Adrenal gland (tissue), 12 donors: ENCODE results near the gene ARHGAP18. TPM values are rescaled to one million over a fixed set of nuclear protein-coding genes. Genes with fewer than 3 reads are reported as not detected.

Experiments
- DNase-seq, 7 donors: peaks; one replicate each; pipeline ENCODE4 v3.0.0-alpha.2; 2019 to 2020
- H3K27ac ChIP-seq, 5 donors: fragments of 200-600 bp; sonication (generic) in 4 of 5; 1 replicate in 3 of 5; 2 replicates in 2 of 5; pipeline versions ENCODE4 v1.5.1 to v1.8.0; 2016 to 2020; ENCODE audit warnings: mild to moderate bottlenecking in 1 of 5
- H3K27me3 ChIP-seq: fragments of 200-600 bp; 2 replicates; pipeline ENCODE4 v1.8.0; 2021
- H3K36me3 ChIP-seq, 2 donors: fragments of 200-600 bp; replicated peaks in 1 of 2; 1 replicate in 1 of 2; 2 replicates in 1 of 2; pipeline versions ENCODE4 v1.5.1 to v1.8.0; 2018 to 2022
- H3K4me1 ChIP-seq, 2 donors: fragments of 200-600 bp; replicated peaks in 1 of 2; 1 replicate in 1 of 2; 2 replicates in 1 of 2; pipeline versions ENCODE4 v1.5.1 to v1.8.0; 2018 to 2021
- H3K4me3 ChIP-seq, 4 donors: fragments of 200-600 bp; sonication (generic) in 3 of 4; one replicate each; pipeline ENCODE4 v1.5.1; 2016 to 2018
- H3K9me3 ChIP-seq, 3 donors: fragments of 200-600 bp; sonication (generic) in 1 of 3; replicated peaks in 1 of 3; 1 replicate in 2 of 3; 2 replicates in 1 of 3; pipeline versions ENCODE4 v1.5.1 to v1.8.0; 2016 to 2021
- CTCF ChIP-seq, 6 experiments: fragments of 450-650 bp in 4 of 6; fragments of 200-600 bp in 2 of 6; sonication (generic) in 1 of 6; IDR thresholded peaks; 1 replicate in 5 of 6; 2 replicates in 1 of 6; pipeline versions ENCODE4 v1.5.1 to v1.8.0; 2016 to 2021; ENCODE audit warnings: antibody characterized with exemption in 6 of 6, mild to moderate bottlenecking in 2 of 6, moderate library complexity in 1 of 6
- POLR2A ChIP-seq, 2 donors: fragments of 450-650 bp; IDR thresholded peaks; one replicate each; pipeline ENCODE4 v1.6.1; 2017; ENCODE audit warnings: antibody characterized with exemption in 2 of 2, mild to moderate bottlenecking in 2 of 2, moderate library complexity in 1 of 2
- WGBS, 4 donors: extraction: QIAGEN DNeasy Blood & Tissue Kit in 2 of 4; methylation state at CpG; one replicate each; pipeline versions ENCODE4 v1.1.5 to v1.1.7; 2013 to 2017; 5-methylcytosine and 5-hydroxymethylcytosine counted together
- intact Hi-C, 2 donors: fragments of 100-400 bp; cut with DNase I; formaldehyde crosslinking; loops; one replicate each; pipeline versions ENCODE4 v1.14.1 to v1.15.0; 2022 to 2023
- polyA plus RNA-seq, 3 donors: library from polyadenylated mRNA; stranded (reverse); fragments of 200-250 nt in 2 of 3; fragments of 350-450 nt in 1 of 3; fragmentation: Illumina TruSeq in 1 of 3; extraction: RNeasy Lipid Tissue Mini Kit (QIAGEN cat#74804) in 1 of 3; gene quantifications; one replicate each; pipeline ENCODE4 v1.2.3, GENCODE V29; 2013 to 2014
- total RNA-seq, 9 donors: library from RNA; depleted of rRNA in 4 of 9; stranded (reverse); fragments of >200 nt in 4 of 9; fragments of 120-200 nt in 1 of 9; fragmentation: NEBNext Ultra II Directional in 1 of 9; extraction: Animal tissue kit (Norgen Biotek cat#: 25700) in 1 of 9; gene quantifications; one replicate each; pipeline versions ENCODE4 v1.1.0 to v1.2.4, GENCODE V29; 2013 to 2023
- donor health status: healthy with polysubstance abuse.
- donor health status: Bipolar disorder and iron deficiency.
- donor health status: DM: yes; HTN: yes; CAD: no.
- donor health status: DM: no; HTN: no; CAD: no.
- donor health status: DM: no; HTN: no; CAD: no.
- donor health status: DM: yes; HTN: yes; CAD: no.

ARHGAP18 gene
- total and polyA plus RNA-seq, 12 donors: 22.0 to 101 (median 75.8) TPM

- WGBS, 4 donors: 47 to 48% (median 48%) methylated on average over 6 of the region's 6 CpGs
- intact Hi-C loops: loop anchor here (10.0 kb wide), 2 partner anchors 176 to 426 kb away; no protein-coding TSS in a partner anchor
- Histone ChIP-seq H3K27ac (no peak overlapping the region), H3K9me3 (no peaks in the 10 kb centered on the region), H3K4me3 (no peak overlapping the region), H3K27me3 (no peaks in the 10 kb centered on the region), H3K4me1 (no peaks in the 10 kb centered on the region), H3K36me3 (no peaks in the 10 kb centered on the region)
- no peak for DNase-seq
- TF ChIP-seq CTCF (IDR thresholded peaks at IDR 0.05): peak; percentile 66 to 97 (median 88)
- no peak for TF ChIP-seq POLR2A (IDR thresholded peaks at IDR 0.05)
Observed at GRCh38 chr6:129598244-129599187, 111.5 kb downstream of the ARHGAP18 start.

- 82 to 91% (median 88%) methylated on average over 5 of the region's 5 CpGs for WGBS, 4 donors
- intact Hi-C loops: loop anchor here (2.0 to 10.0 kb wide), 3 partner anchors 134 to 428 kb away; no protein-coding TSS in a partner anchor
- H3K27me3 ChIP-seq: no peaks in the 10 kb centered on the region
- H3K9me3 ChIP-seq: no peaks in the 10 kb centered on the region
- H3K27ac ChIP-seq: no peak overlapping the region
- no peaks in the 10 kb centered on the region for H3K4me1 ChIP-seq
- no peak overlapping the region for H3K4me3 ChIP-seq
- H3K36me3 ChIP-seq: no peaks in the 10 kb centered on the region
- TF ChIP-seq CTCF (IDR thresholded peaks at IDR 0.05) (no peak), POLR2A (IDR thresholded peaks at IDR 0.05) (no peak)
- DNase-seq: no peak
Observed at GRCh38 chr6:129597023-129597713, 112.8 kb downstream of the ARHGAP18 start.

GRCh38 chr6:129596522-129596921 is 113.5 kb downstream of the ARHGAP18 start:
- H3K4me3 ChIP-seq: no peak overlapping the region
- no peaks in the 10 kb centered on the region for H3K4me1 ChIP-seq
- no peaks in the 10 kb centered on the region for H3K27me3 ChIP-seq
- 88 to 92% (median 91%) methylated on average over 1 of the region's 1 CpG for WGBS, 4 donors
- TF ChIP-seq CTCF (IDR thresholded peaks at IDR 0.05): no peak
- no peak for TF ChIP-seq POLR2A (IDR thresholded peaks at IDR 0.05)
- no peak for DNase-seq
- no peaks in the 10 kb centered on the region for H3K9me3 ChIP-seq
- H3K27ac ChIP-seq: no peak overlapping the region
- H3K36me3 ChIP-seq: no peaks in the 10 kb centered on the region
- intact Hi-C loops: loop anchor here (2.0 to 10.0 kb wide), 3 partner anchors 134 to 428 kb away; no protein-coding TSS in a partner anchor

GRCh38 chr6:129593233-129593564 is 116.8 kb downstream of the ARHGAP18 start:
- intact Hi-C loops: loop anchor here (5.0 to 10.0 kb wide), 3 partner anchors 139 to 432 kb away; no protein-coding TSS in a partner anchor
- WGBS, 4 donors: 96 to 100% (median 97%) methylated on average over 3 of the region's 3 CpGs
- Histone ChIP-seq H3K27ac (no peak overlapping the region), H3K36me3 (no peaks in the 10 kb centered on the region), H3K4me3 (no peak overlapping the region), H3K4me1 (no peaks in the 10 kb centered on the region), H3K9me3 (no peaks in the 10 kb centered on the region), H3K27me3 (no peaks in the 10 kb centered on the region)
- TF ChIP-seq POLR2A (IDR thresholded peaks at IDR 0.05): no peak
- TF ChIP-seq CTCF (IDR thresholded peaks at IDR 0.05): no peak
- DNase-seq: no peak
